ENCODE measurements around the gene YES1.

YES1 gene

GRCh38 chr18:824179-824578 is 12.1 kb upstream of the YES1 start:
- Histone ChIP-seq H3K27ac (ENCODE audit: low read length) (no peak overlapping the region), H2AFZ (ENCODE audit: low read depth, low read length) (no peak overlapping the region), H3K4me1 (ENCODE audit: insufficient read depth, low read length) (peaks cover 16% of the 10 kb centered on the region), H3K36me3 (ENCODE audit: insufficient read depth, low read length) (no peaks in the 10 kb centered on the region), H4K20me1 (ENCODE audit: insufficient read depth, low read length) (no peaks in the 10 kb centered on the region), H3K4me3 (ENCODE audit: low read depth in 1 of 2, low read length in 2 of 2) (no peak overlapping the region), H3K9ac (ENCODE audit: low read depth, low read length) (no peak overlapping the region), H3K79me2 (ENCODE audit: insufficient read depth, low read length) (no peaks in the 10 kb centered on the region), H3K4me2 (ENCODE audit: insufficient read depth, low read length) (no peak overlapping the region), H3K27me3 (ENCODE audit: insufficient read depth, low read length, poor library complexity) (no peaks in the 10 kb centered on the region), H3K9me3 (ENCODE audit: insufficient read depth, low read length, severe bottlenecking) (no peaks in the 10 kb centered on the region)
- TF ChIP-seq EZH2 (IDR thresholded peaks at IDR 0.05; ENCODE audit: borderline replicate concordance, low read depth, low read length, severe bottlenecking), result no peak
- TF ChIP-seq CTCF (IDR thresholded peaks at IDR 0.05; ENCODE audit: borderline replicate concordance, extremely low read depth, low read length, poor library complexity, severe bottlenecking), result no peak
- no peak for DNase-seq
- no peak for ATAC-seq (ENCODE audit: insufficient read depth, low read depth)

GRCh38 chr18:820591-821165 is 8.6 kb upstream of the YES1 start:
- Histone ChIP-seq H2AFZ (ENCODE audit: low read depth, low read length) (peak overlapping the region; percentile 28), H3K27ac (ENCODE audit: low read length) (peak overlapping the region; percentile 47), H3K27me3 (ENCODE audit: insufficient read depth, low read length, poor library complexity) (no peaks in the 10 kb centered on the region), H3K4me1 (ENCODE audit: insufficient read depth, low read length) (peaks cover 15% of the 10 kb centered on the region), H3K4me3 (ENCODE audit: low read depth in 1 of 2, low read length in 2 of 2) (no peak overlapping the region), H3K4me2 (ENCODE audit: insufficient read depth, low read length) (peak overlapping the region; percentile 39), H3K79me2 (ENCODE audit: insufficient read depth, low read length) (no peaks in the 10 kb centered on the region), H3K9me3 (ENCODE audit: insufficient read depth, low read length, severe bottlenecking) (no peaks in the 10 kb centered on the region), H3K36me3 (ENCODE audit: insufficient read depth, low read length) (no peaks in the 10 kb centered on the region), H4K20me1 (ENCODE audit: insufficient read depth, low read length) (no peaks in the 10 kb centered on the region), H3K9ac (ENCODE audit: low read depth, low read length) (peak overlapping the region; percentile 40)
- TF ChIP-seq CTCF (IDR thresholded peaks at IDR 0.05; ENCODE audit: borderline replicate concordance, extremely low read depth, low read length, poor library complexity, severe bottlenecking) (no peak), EZH2 (IDR thresholded peaks at IDR 0.05; ENCODE audit: borderline replicate concordance, low read depth, low read length, severe bottlenecking) (no peak)
- ATAC-seq (ENCODE audit: insufficient read depth, low read depth) (peak; percentile 90), DNase-seq (no peak)

- no peak for ATAC-seq (ENCODE audit: insufficient read depth, low read depth)
- no peaks in the 10 kb centered on the region for H3K27me3 ChIP-seq (ENCODE audit: insufficient read depth, low read length, poor library complexity)
- no peak overlapping the region for H3K9ac ChIP-seq (ENCODE audit: low read depth, low read length)
- no peak overlapping the region for H2AFZ ChIP-seq (ENCODE audit: low read depth, low read length)
- no peaks in the 10 kb centered on the region for H4K20me1 ChIP-seq (ENCODE audit: insufficient read depth, low read length)
- H3K79me2 ChIP-seq (ENCODE audit: insufficient read depth, low read length), result no peaks in the 10 kb centered on the region
- TF ChIP-seq CTCF (IDR thresholded peaks at IDR 0.05; ENCODE audit: borderline replicate concordance, extremely low read depth, low read length, poor library complexity, severe bottlenecking) (no peak), EZH2 (IDR thresholded peaks at IDR 0.05; ENCODE audit: borderline replicate concordance, low read depth, low read length, severe bottlenecking) (no peak)
- no peaks in the 10 kb centered on the region; the same call in 1 of the 2 replicates for H3K36me3 ChIP-seq (ENCODE audit: insufficient read depth, low read length)
- peaks cover 28% of the 10 kb centered on the region for H3K4me1 ChIP-seq (ENCODE audit: insufficient read depth, low read length)
- H3K9me3 ChIP-seq (ENCODE audit: insufficient read depth, low read length, severe bottlenecking), result no peaks in the 10 kb centered on the region
- DNase-seq, result no peak
- H3K4me3 ChIP-seq (ENCODE audit: low read depth in 1 of 2, low read length in 2 of 2), result no peak overlapping the region
- H3K27ac ChIP-seq (ENCODE audit: low read length), result no peak overlapping the region
- H3K4me2 ChIP-seq (ENCODE audit: insufficient read depth, low read length), result no peak overlapping the region
These were observed 4.8 kb upstream of the YES1 start for GRCh38 chr18:816869-817268.

Data from DND-41 (cell line).